HG03521 (cell line): ENCODE results near the gene CCR5AS.
"Not testable (repeated sequence)": the region's sequence is repeated elsewhere in the genome, so short reads cannot be mapped to it uniquely, and the experiment has no call there.

Source experiments
- ATAC-seq: cut with Tn5 transposase; IDR thresholded peaks from one replicate; pipeline ENCODE4 v1.9.1; 2021; ENCODE audit warnings: mild to moderate bottlenecking, moderate library complexity; ENCODE audit not compliant: unreplicated experiment

Gene CCR5AS

DNA sequence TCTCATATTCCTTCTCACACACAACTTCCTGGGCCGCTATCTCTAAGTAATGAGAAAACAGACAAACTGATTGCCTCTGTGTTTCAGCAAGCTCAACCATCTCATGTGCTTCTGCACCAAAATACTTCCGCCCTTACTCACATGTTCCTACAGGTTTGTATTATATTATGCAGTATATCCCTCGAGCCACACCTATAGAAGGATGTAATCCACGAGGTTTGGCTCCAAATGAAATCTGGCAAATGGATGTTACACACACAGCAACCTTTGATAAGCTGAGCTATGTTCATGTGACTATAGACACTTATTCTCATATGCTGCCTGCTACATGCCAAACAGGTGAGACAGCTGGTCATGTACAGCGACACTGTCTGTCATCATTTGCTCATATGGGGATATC, 22.8 kb upstream of the CCR5AS start:
- no peak for ATAC-seq

DNA sequence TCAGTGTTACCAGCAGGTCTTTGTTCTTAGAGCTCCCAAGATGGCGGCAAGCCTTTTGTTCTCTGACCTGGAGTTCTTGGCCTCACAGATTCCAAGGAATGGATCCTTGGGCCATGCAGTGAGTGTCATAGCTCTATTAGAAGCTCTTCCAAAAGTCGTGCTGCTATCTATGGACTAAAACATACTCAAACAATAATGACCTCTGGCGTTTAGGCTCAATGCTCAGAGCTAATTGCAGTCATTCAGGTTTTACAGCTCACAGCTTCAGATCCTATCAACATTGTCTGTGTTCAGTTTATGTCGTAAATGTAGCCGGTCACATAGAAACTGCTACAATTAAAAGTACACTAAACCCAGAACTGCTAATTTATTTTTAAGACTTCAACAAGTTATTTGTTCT, 22.4 kb upstream of the CCR5AS start:
- ATAC-seq, result no peak

GRCh38 chr3:46427916-46428833, 21.3 kb upstream of the CCR5AS start:
- ATAC-seq, result no peak

- ATAC-seq, result not testable (repeated sequence)
Observed at GRCh38 chr3:46427404-46427803, 20.5 kb upstream of the CCR5AS start.

DNA sequence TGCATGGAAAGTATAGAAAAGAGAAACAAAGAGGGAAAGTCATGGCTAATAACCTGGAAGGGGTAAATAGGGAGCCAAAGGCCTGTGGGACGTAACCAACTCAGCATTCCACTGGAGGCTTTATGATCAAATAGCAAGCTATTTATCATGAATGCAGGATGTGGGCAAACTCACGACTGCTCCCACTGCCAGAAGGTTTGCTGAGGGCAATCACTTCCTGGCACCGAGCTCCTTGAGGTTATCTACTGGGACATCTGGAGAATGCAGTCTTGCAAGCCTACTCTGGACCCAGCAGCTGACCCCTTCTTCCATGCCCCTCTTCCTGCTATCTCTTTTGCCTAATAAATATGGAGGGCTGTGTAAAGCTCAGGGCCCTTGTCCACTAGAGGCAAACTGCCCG, 19.6 kb upstream of the CCR5AS start:
- not testable (repeated sequence) for ATAC-seq

GRCh38 chr3:46423588-46423987, 16.7 kb upstream of the CCR5AS start:
- ATAC-seq, result no peak

DNA sequence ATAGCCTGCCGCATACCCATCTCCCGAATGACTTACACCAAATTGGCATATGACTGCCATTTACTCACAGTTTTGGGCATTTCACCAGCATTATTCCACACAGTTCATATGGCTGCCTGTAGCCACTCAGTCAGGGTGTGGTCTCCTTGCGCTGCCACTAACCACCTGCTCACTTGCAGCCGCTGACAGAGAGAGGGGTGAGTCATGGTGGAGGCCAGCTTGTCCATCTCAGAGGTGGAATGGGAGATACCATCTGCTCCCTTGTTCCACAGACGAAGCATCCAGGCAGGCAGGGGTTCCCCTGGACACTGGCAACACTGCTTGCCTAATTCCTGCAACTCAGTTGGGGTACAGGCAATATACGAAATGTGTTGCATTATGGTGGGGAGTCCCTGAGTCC, 15.8 kb upstream of the CCR5AS start:
- ATAC-seq, result no peak

GRCh38 chr3:46420931-46421330, 14.1 kb upstream of the CCR5AS start:
- no peak for ATAC-seq

GRCh38 chr3:46419816-46420215, 12.9 kb upstream of the CCR5AS start:
- no peak for ATAC-seq

GRCh38 chr3:46417841-46418611, 11.2 kb upstream of the CCR5AS start:
- no peak for ATAC-seq

DNA sequence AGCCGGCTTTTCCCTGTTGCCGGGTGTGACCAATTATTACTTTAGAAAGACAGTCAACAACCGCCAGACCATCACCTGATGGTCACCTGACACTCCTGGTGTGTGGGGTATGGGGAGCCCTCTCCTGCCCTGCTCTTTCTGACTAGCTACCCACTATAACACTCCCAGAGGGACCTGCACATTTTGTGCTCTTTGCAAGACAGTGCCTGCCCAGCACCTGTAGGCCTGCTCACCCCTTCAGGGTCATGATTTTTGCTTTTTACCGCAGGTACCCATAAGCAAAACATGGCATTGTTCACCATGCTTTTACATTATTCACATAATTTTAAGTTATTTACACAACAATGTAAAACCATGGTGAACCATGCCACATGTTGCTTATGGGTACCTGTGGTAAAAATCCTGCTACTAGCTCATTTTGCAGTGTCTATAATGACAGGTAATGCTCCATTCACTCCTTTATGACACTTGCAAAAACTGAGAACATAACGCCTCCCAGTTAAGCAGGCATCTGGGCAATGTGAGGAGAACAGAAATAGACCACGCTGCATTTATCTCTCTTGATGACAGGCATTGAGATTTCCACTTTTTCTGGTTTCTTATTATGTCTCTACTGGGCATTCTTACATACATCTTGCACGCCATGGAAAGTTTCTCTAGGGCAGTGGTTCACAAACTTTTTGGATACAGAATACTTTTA, 10.1 kb upstream of the CCR5AS start:
- no peak for ATAC-seq

GRCh38 chr3:46416125-46416810, 9.4 kb upstream of the CCR5AS start:
- ATAC-seq, result no peak

- ATAC-seq, result no peak
Observed at GRCh38 chr3:46414739-46415138, 7.9 kb upstream of the CCR5AS start.

DNA sequence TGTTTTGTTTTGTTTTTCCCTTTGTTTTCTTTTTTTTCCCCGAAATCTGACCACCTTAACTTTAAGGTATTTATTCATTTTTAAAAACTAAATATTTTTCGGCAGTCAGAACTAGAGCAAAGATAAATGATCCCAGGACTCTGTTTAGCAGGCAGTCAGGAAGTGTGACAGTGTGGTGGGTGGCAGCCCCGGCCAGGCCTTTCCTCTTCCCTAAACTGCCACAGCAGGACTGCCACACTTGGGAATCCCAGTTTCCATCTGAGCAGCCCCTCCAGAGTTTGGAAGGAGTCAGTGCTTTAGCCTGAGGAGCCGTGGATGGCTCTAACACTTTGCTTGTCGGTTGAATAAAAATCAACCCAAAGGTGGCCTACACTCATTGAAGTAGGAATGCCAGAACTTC, 7.1 kb upstream of the CCR5AS start:
- no peak for ATAC-seq

- no peak for ATAC-seq
Observed at GRCh38 chr3:46412786-46413298, 6.0 kb upstream of the CCR5AS start.

DNA sequence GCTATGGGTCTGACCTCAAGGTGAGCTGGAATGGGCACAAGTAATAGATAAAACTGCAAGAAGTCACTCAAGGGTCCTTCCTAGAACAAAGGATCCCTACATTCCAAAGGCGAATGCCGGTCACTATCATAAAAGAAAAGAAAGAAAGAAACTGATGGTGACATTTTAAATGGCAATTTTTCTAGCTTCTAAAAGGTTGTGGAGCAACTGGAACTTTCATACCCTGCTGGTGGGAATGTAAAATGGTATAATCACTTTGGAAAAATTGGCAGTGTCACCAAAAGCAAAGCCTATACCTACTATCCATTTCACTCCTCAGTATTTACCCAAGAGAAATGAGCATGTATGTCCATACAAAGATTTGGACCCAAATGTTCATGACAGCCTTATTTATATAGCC, 4.4 kb upstream of the CCR5AS start:
- no peak for ATAC-seq

DNA sequence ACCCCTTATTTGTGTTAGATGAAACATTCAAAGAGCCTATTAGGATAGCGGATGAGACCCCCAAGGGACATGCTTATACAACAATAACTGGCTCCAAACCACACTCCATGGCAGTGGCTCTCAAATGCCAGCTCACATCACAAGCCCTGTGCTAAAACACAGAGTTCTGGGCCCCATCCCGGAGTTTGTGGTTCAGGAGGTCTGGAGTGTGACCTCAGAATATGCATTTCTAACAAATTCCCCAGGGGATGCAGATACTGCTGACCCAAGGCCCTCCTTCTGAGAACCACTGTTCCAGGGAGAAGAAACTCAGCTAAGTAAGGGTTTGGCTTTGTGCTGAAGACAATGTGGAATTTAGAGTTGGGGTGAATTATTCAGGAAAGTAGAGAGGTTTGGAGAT, 3.8 kb upstream of the CCR5AS start:
- ATAC-seq, result no peak

- no peak for ATAC-seq
Observed at GRCh38 chr3:46409739-46410489, 3.0 kb upstream of the CCR5AS start.

GRCh38 chr3:46408853-46409252, 2.0 kb upstream of the CCR5AS start:
- no peak for ATAC-seq

- no peak for ATAC-seq
Observed at GRCh38 chr3:46407970-46408369, 1.1 kb upstream of the CCR5AS start.
